ENCODE measurements around the gene PTPN5.

DNA sequence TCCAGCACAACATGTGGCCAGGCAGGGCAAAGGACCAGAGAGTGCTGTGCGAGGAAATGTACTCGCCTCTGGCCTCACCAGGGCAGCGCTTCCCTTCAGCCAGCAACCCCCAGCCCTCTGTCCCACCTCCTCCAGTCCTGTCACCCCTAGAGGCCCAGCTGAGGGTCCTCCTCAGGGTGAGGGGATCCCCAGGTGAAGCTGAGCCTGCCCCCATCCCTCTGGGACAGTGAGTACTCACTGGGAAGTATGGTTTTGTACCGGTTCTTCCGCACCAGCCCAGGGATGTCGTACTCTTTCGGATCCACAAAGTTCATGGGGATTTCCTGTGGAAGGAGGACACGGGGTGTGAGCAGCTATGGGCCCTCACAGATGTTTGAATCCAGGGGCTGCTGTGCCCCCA is 54.0 kb downstream of the PTPN5 start:
- TF ChIP-seq POLR2AphosphoS5 (IDR thresholded peaks at IDR 0.05; ENCODE audit: borderline replicate concordance, low read depth, low read length) (no peak), EZH2 (IDR thresholded peaks at IDR 0.05) (no peak)
